ENCODE measurements around the gene CA5A. TPM values are rescaled to one million over a fixed set of nuclear protein-coding genes. Genes with fewer than 3 reads are reported as not detected.

Gene CA5A
- total RNA-seq, 1 experiment from 2014 or later, result not detected

- Histone ChIP-seq H3K4me3 (no peak overlapping the region), H3K9me3 (peaks cover 4% of the 10 kb centered on the region; the same call in 1 of the 2 replicates), H3K27me3 (no peaks in the 10 kb centered on the region), H3K36me3 (no peaks in the 10 kb centered on the region; the same call in none of the 2 replicates)
- DNase-seq, result no peak
Observed at GRCh38 chr16:87968541-87968940, 32.2 kb upstream of the CA5A start.

DNA sequence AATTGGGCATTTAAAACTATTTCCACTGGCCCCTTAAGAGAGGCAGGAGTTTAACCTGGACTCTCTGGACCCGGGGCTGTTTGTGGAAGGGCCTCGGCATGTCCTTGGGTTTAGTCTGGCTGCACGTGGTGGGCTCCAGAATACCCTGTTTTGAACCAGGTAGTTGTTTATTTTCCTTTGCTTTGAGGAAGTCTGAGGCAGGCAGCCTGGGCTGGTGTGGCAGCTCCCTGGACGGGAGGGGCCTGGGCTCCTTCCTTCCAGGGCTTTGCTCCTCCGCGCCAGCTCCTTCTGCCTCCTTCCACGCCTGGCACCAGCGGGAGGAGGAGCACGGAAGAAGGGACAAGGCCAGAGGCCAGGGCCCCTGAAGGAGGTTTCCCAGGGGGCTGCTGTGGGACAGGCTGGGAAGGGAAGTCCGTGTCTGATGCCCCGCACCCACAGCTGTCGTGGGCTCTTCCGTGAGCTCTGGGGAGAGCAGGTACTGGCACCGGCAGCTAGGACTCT, 30.4 kb upstream of the CA5A start:
- Histone ChIP-seq H3K4me3 (no peak overlapping the region), H3K36me3 (peaks cover 3% of the 10 kb centered on the region), H3K27me3 (no peaks in the 10 kb centered on the region), H3K9me3 (peaks cover 2% of the 10 kb centered on the region; the same call in 1 of the 2 replicates)
- peak; percentile 49 for DNase-seq

- Histone ChIP-seq H3K27me3 (no peaks in the 10 kb centered on the region), H3K4me3 (no peak overlapping the region), H3K9me3 (no peaks in the 10 kb centered on the region), H3K36me3 (peaks cover 3% of the 10 kb centered on the region)
- DNase-seq, result peak; percentile 34
Observed at GRCh38 chr16:87966064-87966645, 29.8 kb upstream of the CA5A start.

GRCh38 chr16:87965417-87965816, 29.1 kb upstream of the CA5A start:
- peaks cover 3% of the 10 kb centered on the region for H3K36me3 ChIP-seq
- DNase-seq, result no peak
- no peaks in the 10 kb centered on the region for H3K27me3 ChIP-seq
- no peak overlapping the region for H3K4me3 ChIP-seq
- H3K9me3 ChIP-seq, result no peaks in the 10 kb centered on the region

GRCh38 chr16:87964049-87964659, 27.8 kb upstream of the CA5A start:
- DNase-seq, result no peak

DNA sequence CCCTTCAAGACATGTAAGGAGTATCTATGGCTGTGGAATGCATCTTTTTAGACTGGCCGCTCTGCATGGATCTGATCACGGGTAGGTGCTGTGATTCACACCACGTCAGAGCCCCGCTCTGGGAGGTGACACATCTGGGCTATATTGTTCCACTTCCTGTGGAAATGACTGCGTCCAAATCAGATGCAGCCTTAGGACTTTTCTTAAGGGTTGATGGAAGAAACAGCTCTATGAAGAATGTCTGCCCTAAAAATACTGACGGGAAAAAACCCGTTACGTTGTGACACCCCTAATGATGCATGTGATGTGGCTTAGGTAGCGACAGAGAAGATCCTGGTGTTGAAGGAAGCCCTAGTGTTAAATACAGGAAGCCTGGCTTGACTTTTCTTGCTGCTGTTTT, 27.1 kb upstream of the CA5A start:
- Histone ChIP-seq H3K4me3 (no peak overlapping the region), H3K36me3 (0 out of 2 replicates have a peak, but pooled peaks cover 3% of the 10 kb centered on the region), H3K9me3 (no peaks in the 10 kb centered on the region), H3K27me3 (no peaks in the 10 kb centered on the region)
- DNase-seq, result peak; percentile 50

More at GRCh38 chr16:87964049-87964659, 27.8 kb upstream of the CA5A start:
- H3K4me3 ChIP-seq, result no peak overlapping the region
- H3K36me3 ChIP-seq, result peaks cover 3% of the 10 kb centered on the region; the same call in 1 of the 2 replicates
- H3K9me3 ChIP-seq, result no peaks in the 10 kb centered on the region
- H3K27me3 ChIP-seq, result no peaks in the 10 kb centered on the region

DNA sequence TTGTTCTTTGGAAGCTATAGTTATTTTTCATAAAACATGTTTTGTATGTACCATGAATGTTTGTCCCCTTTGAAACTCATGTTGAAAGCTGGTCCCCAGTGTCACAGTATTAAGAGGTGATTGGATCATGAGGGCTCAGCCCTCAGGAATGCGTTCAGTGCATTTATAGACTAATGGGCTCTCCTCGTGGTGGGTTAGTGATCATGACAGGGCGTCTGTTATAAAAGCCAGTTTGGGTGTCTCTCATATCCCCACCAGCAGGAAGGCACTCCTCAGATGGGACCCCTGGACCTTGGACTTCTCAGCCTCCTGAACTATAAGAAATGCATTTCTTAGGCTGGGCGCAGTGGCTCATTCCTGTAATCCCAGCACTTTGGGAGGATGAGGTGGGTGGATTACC, 25.3 kb upstream of the CA5A start:
- Histone ChIP-seq H3K9me3 (no peaks in the 10 kb centered on the region), H3K4me3 (no peak overlapping the region), H3K36me3 (0 out of 2 replicates have a peak, but pooled peaks cover 3% of the 10 kb centered on the region), H3K27me3 (no peaks in the 10 kb centered on the region)
- DNase-seq, result no peak

DNA sequence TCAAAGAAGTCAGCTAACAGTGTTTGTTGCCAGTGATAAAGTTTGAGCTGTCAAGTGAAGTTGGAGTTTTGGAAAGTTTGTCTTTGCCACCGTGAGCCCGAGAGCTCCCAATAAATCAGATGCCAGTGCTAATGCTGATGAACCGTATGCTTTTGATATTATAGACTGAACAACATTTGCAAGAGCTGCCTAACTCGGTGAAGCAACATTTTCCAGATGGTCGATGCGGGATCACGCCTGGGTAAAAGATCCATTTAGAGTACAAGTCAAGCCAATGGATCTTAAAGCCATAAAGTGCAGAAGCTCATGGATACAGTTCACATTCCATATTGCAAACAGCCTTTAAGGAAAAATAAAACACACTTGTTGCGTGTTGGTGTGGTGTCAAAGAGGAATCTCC, 24.5 kb upstream of the CA5A start:
- Histone ChIP-seq H3K4me3 (no peak overlapping the region), H3K27me3 (no peaks in the 10 kb centered on the region), H3K36me3 (peaks cover 3% of the 10 kb centered on the region; the same call in 1 of the 2 replicates), H3K9me3 (no peaks in the 10 kb centered on the region)
- DNase-seq, result no peak

- DNase-seq, result no peak
- H3K27me3 ChIP-seq, result no peaks in the 10 kb centered on the region
Observed at GRCh38 chr16:87960296-87960695, 24.0 kb upstream of the CA5A start.

GRCh38 chr16:87959391-87959990, 23.2 kb upstream of the CA5A start:
- DNase-seq, result no peak
- Histone ChIP-seq H3K4me3 (no peak overlapping the region), H3K9me3 (no peaks in the 10 kb centered on the region), H3K27me3 (no peaks in the 10 kb centered on the region), H3K36me3 (peaks cover 3% of the 10 kb centered on the region; the same call in 1 of the 2 replicates)

More at GRCh38 chr16:87960296-87960695, 24.0 kb upstream of the CA5A start:
- no peak overlapping the region for H3K4me3 ChIP-seq
- peaks cover 3% of the 10 kb centered on the region; the same call in 1 of the 2 replicates for H3K36me3 ChIP-seq
- H3K9me3 ChIP-seq, result no peaks in the 10 kb centered on the region

DNA sequence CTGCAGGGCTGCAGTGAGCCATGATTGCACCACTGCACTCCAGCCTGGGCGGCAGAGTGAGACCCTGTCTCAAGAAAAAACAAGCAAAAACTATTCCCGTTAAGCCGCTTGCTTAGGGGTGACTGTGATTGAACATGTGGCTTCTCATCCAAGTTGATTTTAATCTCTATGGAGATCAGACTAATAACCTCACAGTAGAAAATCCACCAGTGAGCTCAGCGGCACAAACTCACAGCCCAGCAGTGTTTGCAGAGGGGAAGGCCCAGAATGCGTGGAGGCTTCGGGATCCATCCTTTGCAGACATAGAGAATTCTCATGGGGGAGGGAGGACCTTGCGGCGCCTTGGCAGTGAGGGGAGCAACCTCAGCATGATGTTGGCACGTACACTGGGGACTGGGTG, 22.3 kb upstream of the CA5A start:
- H3K36me3 ChIP-seq, result peaks cover 9% of the 10 kb centered on the region
- H3K4me3 ChIP-seq, result no peak overlapping the region
- no peaks in the 10 kb centered on the region for H3K27me3 ChIP-seq
- no peaks in the 10 kb centered on the region for H3K9me3 ChIP-seq
- DNase-seq, result no peak

DNA sequence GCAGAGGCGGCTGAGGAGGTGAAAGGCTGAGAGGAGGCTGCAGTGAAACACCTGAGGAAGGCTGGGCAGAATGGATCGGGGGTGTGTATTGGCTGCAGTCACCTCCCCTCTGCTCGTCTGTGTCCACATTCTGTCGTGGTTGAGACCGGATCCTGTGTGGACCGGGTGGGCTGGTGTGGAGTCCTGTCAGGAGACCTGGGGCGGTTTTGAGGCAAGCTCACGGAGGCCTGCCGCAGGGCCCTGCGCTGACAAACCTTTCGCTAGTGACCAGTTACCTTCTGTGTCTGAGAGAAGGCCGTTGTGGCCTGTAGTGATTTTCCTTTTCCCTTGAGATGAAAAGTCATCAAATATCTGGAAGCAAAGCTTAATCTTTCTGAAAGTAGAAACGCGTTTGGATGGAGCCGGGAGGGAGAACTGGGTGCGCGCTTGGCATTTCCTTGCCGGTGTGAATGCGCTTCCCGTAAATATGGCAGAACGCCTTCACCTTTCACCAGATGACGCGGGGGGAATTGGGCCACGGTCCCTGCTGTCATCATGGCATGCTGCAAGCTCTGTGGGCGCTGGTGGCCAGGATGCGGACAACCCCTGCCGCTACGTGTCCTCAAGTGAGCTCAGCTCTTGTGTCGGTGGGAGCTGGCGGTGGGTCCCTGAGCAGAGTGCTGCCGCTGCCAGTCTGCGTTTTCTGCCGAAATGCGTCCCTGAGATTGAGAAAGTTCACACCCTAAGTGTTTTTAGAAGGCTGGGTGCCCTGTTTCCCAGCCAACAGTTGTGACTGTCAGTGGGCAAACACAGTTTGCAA, 21.2 kb upstream of the CA5A start:
- no peak for DNase-seq
- H3K36me3 ChIP-seq, result peaks cover 15% of the 10 kb centered on the region
- no peaks in the 10 kb centered on the region for H3K9me3 ChIP-seq

GRCh38 chr16:87956365-87957231, 20.3 kb upstream of the CA5A start:
- H3K9me3 ChIP-seq, result no peaks in the 10 kb centered on the region
- H3K4me3 ChIP-seq, result no peak overlapping the region
- H3K36me3 ChIP-seq, result peaks cover 12% of the 10 kb centered on the region
- DNase-seq, result no peak
- no peaks in the 10 kb centered on the region for H3K27me3 ChIP-seq

More for the DNA sequence above, 21.2 kb upstream of the CA5A start:
- Histone ChIP-seq H3K4me3 (no peak overlapping the region), H3K27me3 (no peaks in the 10 kb centered on the region)

- Histone ChIP-seq H3K27me3 (no peaks in the 10 kb centered on the region), H3K36me3 (peaks cover 12% of the 10 kb centered on the region)
- DNase-seq, result no peak
Observed at GRCh38 chr16:87956098-87956364, 19.7 kb upstream of the CA5A start.

DNA sequence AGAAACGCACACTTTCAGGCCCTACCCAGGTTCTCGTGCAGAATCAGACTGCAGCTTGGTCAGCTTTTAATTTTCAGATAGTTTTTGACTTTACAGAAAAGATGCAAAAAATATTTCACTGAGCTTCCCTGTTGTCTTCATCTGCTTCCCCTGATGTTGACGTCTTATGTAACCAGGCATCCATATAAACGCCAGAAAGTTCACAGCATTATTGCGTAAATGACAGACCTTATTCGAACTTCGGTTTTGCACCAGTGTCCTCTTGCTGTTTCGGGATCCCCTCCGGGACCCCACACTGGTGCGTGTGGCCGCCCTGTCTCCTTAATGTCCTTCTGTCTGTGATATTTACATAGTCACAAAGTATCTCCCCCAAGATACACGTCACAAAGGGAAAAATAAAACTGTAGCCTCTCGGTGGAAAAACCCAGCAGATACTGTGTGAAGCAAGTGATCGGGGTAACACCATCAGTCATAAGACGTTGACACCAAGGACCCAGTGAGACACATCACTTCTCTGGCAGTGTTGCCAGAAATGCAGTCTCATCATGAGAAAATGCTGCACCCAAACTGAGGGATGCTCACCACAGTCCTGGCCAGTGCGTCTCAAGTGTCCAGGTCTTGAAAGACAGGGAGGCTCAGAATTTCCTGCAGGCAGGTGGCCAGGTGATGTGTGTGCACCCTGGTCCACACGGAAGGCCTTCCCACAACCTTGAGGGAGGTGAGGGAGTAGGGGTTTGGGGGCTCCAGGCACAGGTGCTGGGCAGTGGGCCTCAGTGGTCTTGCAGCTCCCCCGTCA, 19.2 kb upstream of the CA5A start:
- DNase-seq, result no peak
- Histone ChIP-seq H3K4me3 (no peak overlapping the region), H3K27me3 (no peaks in the 10 kb centered on the region), H3K9me3 (no peaks in the 10 kb centered on the region), H3K36me3 (peaks cover 12% of the 10 kb centered on the region)

More at GRCh38 chr16:87956098-87956364, 19.7 kb upstream of the CA5A start:
- no peaks in the 10 kb centered on the region for H3K9me3 ChIP-seq
- no peak overlapping the region for H3K4me3 ChIP-seq
